Stomach (tissue), 9 donors: ENCODE measurements around the gene ITGA7. TPM values are rescaled to one million over a fixed set of nuclear protein-coding genes. Genes with fewer than 3 reads are reported as not detected.

Experiments
- DNase-seq, 2 donors: peaks; one replicate each; pipeline versions ENCODE4 v3.0.0 to v3.0.0-alpha.2; 2013 to 2019
- H3K27ac ChIP-seq, 5 donors: fragments of 200-600 bp in 4 of 5; sonication (generic) in 4 of 5; one replicate each; pipeline ENCODE4 v1.5.1; 2013 to 2019; ENCODE audit warnings: mild to moderate bottlenecking in 1 of 5, moderate library complexity in 1 of 5
- H3K27me3 ChIP-seq, 3 donors: fragments of 200-600 bp; sonication (generic); one replicate each; pipeline ENCODE4 v1.5.1; 2017 to 2019; ENCODE audit warnings: mixed run types in 1 of 3
- H3K36me3 ChIP-seq, 4 donors: fragments of 200-600 bp; sonication (generic); 1 replicate in 3 of 4; 2 replicates in 1 of 4; pipeline ENCODE4 v1.5.1; 2016 to 2019
- H3K4me1 ChIP-seq, 4 donors: fragments of 200-600 bp; sonication (generic); one replicate each; pipeline ENCODE4 v1.5.1; 2016 to 2019
- H3K4me3 ChIP-seq, 4 donors: fragments of 200-600 bp; sonication (generic) in 3 of 4; one replicate each; pipeline ENCODE4 v1.5.1; 2016 to 2019; ENCODE audit warnings: mild to moderate bottlenecking in 1 of 4
- H3K9me3 ChIP-seq, 4 donors: fragments of 200-600 bp; sonication (generic); one replicate each; pipeline ENCODE4 v1.5.1; 2016 to 2019
- CTCF ChIP-seq, 7 experiments: fragments of 450-650 bp in 4 of 7; fragments of 200-600 bp in 3 of 7; sonication (generic) in 3 of 7; IDR thresholded peaks; one replicate each; pipeline ENCODE4 v1.5.1; 2016 to 2019; ENCODE audit warnings: antibody characterized with exemption in 7 of 7, control low read depth in 2 of 7, mild to moderate bottlenecking in 1 of 7
- EP300 ChIP-seq: sonication (generic); formaldehyde crosslinking; IDR thresholded peaks from one replicate; pipeline ENCODE4 v1.6.1; 2017; ENCODE audit warnings: antibody characterized with exemption
- POLR2A ChIP-seq, 4 donors: fragments of 450-650 bp; IDR thresholded peaks; one replicate each; pipeline ENCODE4 v1.6.1; 2016; ENCODE audit warnings: antibody characterized with exemption in 4 of 4, control low read depth in 2 of 4, mild to moderate bottlenecking in 1 of 4, moderate library complexity in 1 of 4
- POLR2AphosphoS5 ChIP-seq, 3 donors: sonication (generic); formaldehyde crosslinking; IDR thresholded peaks; one replicate each; pipeline ENCODE4 v1.6.1; 2016; ENCODE audit warnings: antibody characterized with exemption in 3 of 3
- WGBS, 5 donors: extraction: QIAGEN DNeasy Blood & Tissue Kit in 3 of 5; methylation state at CpG; one replicate each; pipeline versions ENCODE4 v1.1.5 to v1.1.7; 2013 to 2018; 5-methylcytosine and 5-hydroxymethylcytosine counted together
- intact Hi-C: fragments of 100-400 bp; cut with DNase I; formaldehyde crosslinking; loops from one replicate; pipeline ENCODE4 v1.15.1; 2023; ENCODE audit warnings: low total_unique reads
- polyA plus RNA-seq, 3 donors: library from polyadenylated mRNA; stranded (reverse); fragments of 200-250 nt; gene quantifications; one replicate each; pipeline ENCODE4 v1.2.3, GENCODE V29; 2013
- total RNA-seq, 5 donors: library from RNA; depleted of rRNA; stranded (reverse); fragments of >200 nt; gene quantifications; one replicate each; pipeline versions ENCODE4 v1.1.0 to v1.2.3, GENCODE V29; 2014 to 2016
- donor health status: healthy with polysubstance abuse.
- donor health status: Bipolar disorder and iron deficiency.
- donor health status: healthy.

The ITGA7 gene
- total and polyA plus RNA-seq, 8 donors, result 3.5 to 188 (median 46.3) TPM

GRCh38 chr12:55736780-55737580 is 29.3 kb upstream of the ITGA7 start:
- no peak for TF ChIP-seq EP300
- peak in 5 of 7 experiments; percentile 78 to 97 (median 86) for TF ChIP-seq CTCF (IDR thresholded peaks at IDR 0.05)
- no peak for TF ChIP-seq POLR2A (IDR thresholded peaks at IDR 0.05)
- TF ChIP-seq POLR2AphosphoS5 (IDR thresholded peaks at IDR 0.05), result peak in 1 of 3 donors; percentile 75
- intact Hi-C loops, result no loop called here
- 19 to 32% (median 26%) methylated on average over 6 of the region's 6 CpGs for WGBS, 5 donors
- no peaks in the 10 kb centered on the region for H3K9me3 ChIP-seq
- H3K27me3 ChIP-seq, result peaks cover 0 to 5% (median 0%) of the 10 kb centered on the region in 3 donors
- peak; percentile 85 to 91 for DNase-seq
- peaks cover 11 to 25% (median 21%) of the 10 kb centered on the region in 4 donors for H3K4me1 ChIP-seq
- no peak overlapping the region for H3K4me3 ChIP-seq
- peak overlapping the region in 3 of 5 donors; percentile 82 to 88 (median 83) for H3K27ac ChIP-seq
- H3K36me3 ChIP-seq, result no peaks in the 10 kb centered on the region

GRCh38 chr12:55736076-55736475 is 28.4 kb upstream of the ITGA7 start:
- Histone ChIP-seq H3K27ac (no peak overlapping the region), H3K36me3 (no peaks in the 10 kb centered on the region), H3K4me1 (peaks cover 11 to 26% (median 23%) of the 10 kb centered on the region in 4 donors), H3K4me3 (no peak overlapping the region), H3K9me3 (no peaks in the 10 kb centered on the region), H3K27me3 (no peaks in the 10 kb centered on the region)
- 49 to 64% (median 52%) methylated on average over 3 of the region's 3 CpGs for WGBS, 5 donors
- intact Hi-C loops, result no loop called here
- TF ChIP-seq POLR2A (IDR thresholded peaks at IDR 0.05) (no peak), CTCF (IDR thresholded peaks at IDR 0.05) (no peak), EP300 (no peak), POLR2AphosphoS5 (IDR thresholded peaks at IDR 0.05) (no peak)
- no peak for DNase-seq

GRCh38 chr12:55734595-55734994 is 26.9 kb upstream of the ITGA7 start:
- WGBS, 5 donors, result 82 to 94% (median 91%) methylated on average over 3 of the region's 3 CpGs
- no peak overlapping the region for H3K4me3 ChIP-seq
- no peaks in the 10 kb centered on the region for H3K27me3 ChIP-seq
- no peak for DNase-seq
- H3K4me1 ChIP-seq, result peaks cover 23 to 41% (median 37%) of the 10 kb centered on the region in 4 donors
- intact Hi-C loops, result no loop called here
- H3K27ac ChIP-seq, result no peak overlapping the region
- H3K36me3 ChIP-seq, result no peaks in the 10 kb centered on the region
- TF ChIP-seq CTCF (IDR thresholded peaks at IDR 0.05) (no peak), POLR2A (IDR thresholded peaks at IDR 0.05) (no peak), EP300 (no peak), POLR2AphosphoS5 (IDR thresholded peaks at IDR 0.05) (no peak)
- H3K9me3 ChIP-seq, result no peaks in the 10 kb centered on the region

GRCh38 chr12:55733858-55734257 is 26.2 kb upstream of the ITGA7 start:
- peaks cover 23 to 41% (median 36%) of the 10 kb centered on the region in 4 donors for H3K4me1 ChIP-seq
- WGBS, 5 donors, result 64 to 81% (median 71%) methylated on average over 2 of the region's 2 CpGs
- no peaks in the 10 kb centered on the region for H3K36me3 ChIP-seq
- H3K27ac ChIP-seq, result no peak overlapping the region
- no peak for DNase-seq
- no peaks in the 10 kb centered on the region for H3K9me3 ChIP-seq
- intact Hi-C loops, result no loop called here
- no peak for TF ChIP-seq CTCF (IDR thresholded peaks at IDR 0.05)
- no peak for TF ChIP-seq POLR2AphosphoS5 (IDR thresholded peaks at IDR 0.05)
- TF ChIP-seq POLR2A (IDR thresholded peaks at IDR 0.05), result no peak
- no peak for TF ChIP-seq EP300
- H3K27me3 ChIP-seq, result no peaks in the 10 kb centered on the region
- no peak overlapping the region for H3K4me3 ChIP-seq
